Kidney glomerular epithelial cell (primary cell): ENCODE measurements around the gene DIS3L2.
"Not testable (repeated sequence)": the region's sequence is repeated elsewhere in the genome, so short reads cannot be mapped to it uniquely, and the experiment has no call there.

ENCODE experiments used
- DNase-seq: peaks from one replicate; lab custom pipeline; 2025; lab: John Stamatoyannopoulos, UW

Gene DIS3L2

GRCh38 chr2:232334136-232334884 lies 372.8 kb downstream of the DIS3L2 start:
- not testable (repeated sequence) for DNase-seq

GRCh38 chr2:232334885-232335205 lies 373.3 kb downstream of the DIS3L2 start:
- not testable (repeated sequence) for DNase-seq

GRCh38 chr2:232335206-232335858 lies 373.8 kb downstream of the DIS3L2 start:
- DNase-seq = not testable (repeated sequence)

GRCh38 chr2:232335859-232336215 lies 374.3 kb downstream of the DIS3L2 start:
- no peak for DNase-seq

- DNase-seq = no peak
Measured at GRCh38 chr2:232336241-232336736, 374.8 kb downstream of the DIS3L2 start.

- DNase-seq = no peak
Measured at GRCh38 chr2:232336981-232337720, 375.6 kb downstream of the DIS3L2 start.

- DNase-seq = not testable (repeated sequence)
Measured at GRCh38 chr2:232338094-232338758, 376.7 kb downstream of the DIS3L2 start.

- DNase-seq = no peak
Measured at GRCh38 chr2:232338759-232339106, 377.2 kb downstream of the DIS3L2 start.

GRCh38 chr2:232339121-232340081 lies 377.9 kb downstream of the DIS3L2 start:
- no peak for DNase-seq

- DNase-seq = no peak
Measured at GRCh38 chr2:232340171-232340935, 378.8 kb downstream of the DIS3L2 start.

- DNase-seq = no peak
Measured at GRCh38 chr2:232341061-232341738, 379.7 kb downstream of the DIS3L2 start.

- DNase-seq = no peak
Measured at GRCh38 chr2:232341739-232342126, 380.2 kb downstream of the DIS3L2 start.

GRCh38 chr2:232342635-232343565 lies 381.4 kb downstream of the DIS3L2 start:
- DNase-seq = no peak

- no peak for DNase-seq
Measured at GRCh38 chr2:232343821-232344220, 382.3 kb downstream of the DIS3L2 start.

GRCh38 chr2:232345251-232345650 lies 383.7 kb downstream of the DIS3L2 start:
- no peak for DNase-seq

GRCh38 chr2:232347369-232347768 lies 385.9 kb downstream of the DIS3L2 start:
- no peak for DNase-seq

GRCh38 chr2:232348936-232349335 lies 387.4 kb downstream of the DIS3L2 start:
- no peak for DNase-seq

GRCh38 chr2:232349546-232349945 lies 388.0 kb downstream of the DIS3L2 start:
- no peak for DNase-seq
